Loucy (cell line): ENCODE measurements around the gene CCDC184.

Source experiments
- CTCF ChIP-seq: fragments of 200-600 bp; sonication (generic); conservative IDR thresholded peaks from 2 replicates; pipeline ENCODE4 v1.5.1; 2014; ENCODE audit warnings: mild to moderate bottlenecking, antibody characterized with exemption, low read length
- EZH2phosphoT487 ChIP-seq: fragments of 200-600 bp; IDR thresholded peaks from 2 replicates; pipeline ENCODE4 v1.6.1; 2018; ENCODE audit warnings: antibody characterized with exemption, mild to moderate bottlenecking, moderate library complexity, borderline replicate concordance

- TF ChIP-seq CTCF (no peak), EZH2phosphoT487 (no peak)
These were observed 18.1 kb downstream of the CCDC184 start for GRCh38 chr12:48201516-48201915.
